GM18861 (cell line): ENCODE data around the gene PJA2.

Experiments
- ATAC-seq: cut with Tn5 transposase; IDR thresholded peaks from one replicate; pipeline ENCODE4 v1.9.1; 2021; ENCODE audit not compliant: unreplicated experiment

PJA2 gene

GRCh38 chr5:109410389-109411148 is 795 bp upstream of the PJA2 start:
- no peak for ATAC-seq

- ATAC-seq = peak; percentile 17
Measured at GRCh38 chr5:109408991-109409843, 557 bp downstream of the PJA2 start.

- ATAC-seq = no peak
Measured at GRCh38 chr5:109407913-109408312, 1.9 kb downstream of the PJA2 start.

- no peak for ATAC-seq
Measured at GRCh38 chr5:109406719-109407118, 3.1 kb downstream of the PJA2 start.

- ATAC-seq = no peak
Measured at GRCh38 chr5:109404428-109404960, 5.3 kb downstream of the PJA2 start.

- ATAC-seq = no peak
Measured at GRCh38 chr5:109403469-109403868, 6.3 kb downstream of the PJA2 start.

- no peak for ATAC-seq
Measured at GRCh38 chr5:109399092-109399759, 10.5 kb downstream of the PJA2 start.

GRCh38 chr5:109396965-109397364 is 12.8 kb downstream of the PJA2 start:
- ATAC-seq = no peak

GRCh38 chr5:109394806-109395205 is 15.0 kb downstream of the PJA2 start:
- no peak for ATAC-seq

GRCh38 chr5:109390188-109390587 is 19.6 kb downstream of the PJA2 start:
- ATAC-seq = no peak

GRCh38 chr5:109388407-109388806 is 21.4 kb downstream of the PJA2 start:
- ATAC-seq = no peak

- no peak for ATAC-seq
Measured at GRCh38 chr5:109387408-109387974, 22.3 kb downstream of the PJA2 start.

- no peak for ATAC-seq
Measured at GRCh38 chr5:109378095-109378494, 31.7 kb downstream of the PJA2 start.

- no peak for ATAC-seq
Measured at GRCh38 chr5:109374625-109375024, 35.1 kb downstream of the PJA2 start.

- ATAC-seq = no peak
Measured at GRCh38 chr5:109373932-109374331, 35.8 kb downstream of the PJA2 start.

- no peak for ATAC-seq
Measured at GRCh38 chr5:109370343-109370742, 39.4 kb downstream of the PJA2 start.

GRCh38 chr5:109365653-109366052 is 44.1 kb downstream of the PJA2 start:
- no peak for ATAC-seq

GRCh38 chr5:109364977-109365376 is 44.8 kb downstream of the PJA2 start:
- ATAC-seq = no peak

GRCh38 chr5:109359642-109360041 is 50.1 kb downstream of the PJA2 start:
- ATAC-seq = no peak

GRCh38 chr5:109357807-109358206 is 52.0 kb downstream of the PJA2 start:
- ATAC-seq = no peak

GRCh38 chr5:109354761-109355160 is 55.0 kb downstream of the PJA2 start:
- no peak for ATAC-seq
